NCI-H1105 (cell line): ENCODE measurements around the gene MCF2.

Experiments used
- DNase-seq: peaks from one replicate; lab custom pipeline; 2025; lab: John Stamatoyannopoulos, UW

The MCF2 gene

GRCh38 chrX:139600105-139600504 is 107.9 kb downstream of the MCF2 start:
- no peak for DNase-seq

- no peak for DNase-seq
Observed at GRCh38 chrX:139596068-139596467, 111.9 kb downstream of the MCF2 start.

- DNase-seq = no peak
Observed at GRCh38 chrX:139585613-139586012, 122.4 kb downstream of the MCF2 start.

- no peak for DNase-seq
Observed at GRCh38 chrX:139581068-139581467, 126.9 kb downstream of the MCF2 start.

DNA sequence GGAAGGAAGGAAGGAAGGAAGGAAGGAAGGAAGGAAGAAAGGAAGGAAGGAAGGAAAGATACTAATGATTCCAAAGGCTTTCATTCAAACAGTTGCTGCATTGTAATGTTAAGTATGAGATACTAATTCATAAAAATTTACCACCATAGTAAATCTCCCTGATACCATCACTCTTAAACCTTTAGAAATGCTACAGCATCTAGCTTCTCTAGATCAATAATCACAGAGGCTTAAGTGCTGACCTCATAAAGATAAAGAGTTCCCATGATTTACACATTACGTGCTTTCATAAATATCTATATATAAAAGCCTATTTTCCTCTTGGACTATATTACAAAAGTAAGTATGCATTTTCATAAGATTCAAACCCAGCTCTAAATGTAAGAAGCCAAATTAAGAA is 141.0 kb downstream of the MCF2 start:
- DNase-seq = no peak

DNA sequence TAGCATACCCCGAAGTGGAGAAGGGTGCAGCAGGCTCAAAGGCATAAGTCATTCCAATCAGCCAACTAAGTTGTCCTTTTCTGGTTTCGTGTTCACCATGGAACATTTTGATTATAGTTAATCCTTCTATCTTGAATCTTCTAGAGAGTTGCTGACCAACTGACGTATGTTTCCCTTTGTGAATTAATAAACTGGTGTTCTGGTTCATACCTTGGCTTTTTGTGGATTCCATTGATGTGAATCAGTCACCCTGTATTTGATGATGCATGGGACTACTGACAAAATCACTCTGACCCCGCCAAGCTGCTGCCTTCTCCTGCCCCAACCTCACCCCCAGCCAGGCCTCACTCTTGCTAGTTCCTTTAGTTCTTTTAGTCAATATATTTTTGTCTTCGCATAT is 144.7 kb downstream of the MCF2 start:
- DNase-seq = no peak

DNA sequence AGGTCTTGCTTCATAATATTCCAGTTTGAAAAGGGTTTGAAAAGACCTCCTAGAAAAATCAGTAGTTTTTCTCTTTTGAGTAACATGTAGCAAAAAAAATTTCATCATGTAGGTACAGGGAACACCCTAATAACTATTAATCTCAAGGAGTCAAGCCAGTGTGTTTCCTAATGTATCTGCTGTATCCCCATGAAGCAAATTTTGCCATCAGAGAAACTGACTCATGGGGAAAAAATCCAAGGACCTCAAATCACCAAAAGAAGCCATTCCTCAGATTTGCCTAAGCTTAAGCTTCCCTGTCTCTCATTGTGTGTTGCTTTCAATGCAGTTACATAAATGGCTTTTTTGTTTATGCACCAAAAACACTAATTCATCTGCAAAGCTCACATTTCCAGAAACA is 147.7 kb downstream of the MCF2 start:
- no peak for DNase-seq

GRCh38 chrX:139559383-139560042 is 148.5 kb downstream of the MCF2 start:
- DNase-seq = no peak

DNA sequence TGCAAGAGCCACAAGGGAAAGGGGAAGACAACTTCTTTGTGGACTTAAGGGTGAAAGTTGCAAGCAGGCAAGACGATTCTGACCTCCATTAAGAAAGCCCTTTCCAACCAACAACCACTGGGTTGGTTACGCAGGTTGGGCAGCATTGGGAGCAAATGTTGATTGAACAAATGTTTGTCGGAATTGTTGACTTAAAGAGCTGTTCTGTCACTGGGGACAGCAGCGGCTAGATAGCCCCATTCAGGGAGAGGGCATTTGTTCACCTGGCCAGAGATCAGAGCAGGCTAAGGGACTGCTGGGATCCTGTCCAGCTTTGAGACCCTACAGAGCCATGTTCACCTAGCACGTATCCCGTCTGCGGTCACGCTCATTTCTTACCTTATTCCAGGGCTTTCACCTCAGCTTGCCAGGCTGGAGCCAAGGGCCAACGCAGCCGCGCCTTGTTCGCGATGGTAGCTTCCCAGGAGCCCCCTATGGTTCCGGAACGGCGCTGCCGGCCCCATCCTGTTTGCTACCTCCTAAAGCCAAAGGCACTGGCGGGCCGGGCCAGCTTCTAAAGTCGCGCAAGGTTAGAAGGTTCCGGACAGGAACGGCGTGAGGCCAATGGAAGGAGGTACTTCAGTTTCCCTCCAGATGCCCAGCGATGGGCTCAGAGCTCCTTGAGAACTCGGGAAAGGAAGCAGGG is 152.8 kb downstream of the MCF2 start:
- DNase-seq = no peak

DNA sequence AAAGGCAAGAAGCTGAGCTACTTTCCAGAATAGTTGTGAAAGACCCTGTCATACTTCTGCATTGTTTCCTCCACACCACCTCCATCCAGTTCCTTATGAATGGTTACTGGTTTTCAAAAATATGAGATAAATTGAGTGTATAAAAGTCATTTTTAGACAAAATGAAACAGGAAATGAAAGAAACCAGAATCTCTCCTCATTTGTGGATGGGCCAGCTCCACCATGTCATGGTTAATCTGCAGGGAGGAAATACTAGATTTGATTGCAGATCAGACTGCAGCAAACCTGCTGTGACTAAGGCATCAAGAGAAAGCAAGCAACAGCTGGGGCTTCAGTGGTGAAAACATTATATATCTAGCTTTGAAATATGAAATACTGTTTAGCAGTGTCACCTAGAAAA is 153.6 kb downstream of the MCF2 start:
- no peak for DNase-seq

GRCh38 chrX:139544591-139544990 is 163.4 kb downstream of the MCF2 start:
- DNase-seq = no peak

- no peak for DNase-seq
Observed at GRCh38 chrX:139543920-139544319, 164.0 kb downstream of the MCF2 start.

DNA sequence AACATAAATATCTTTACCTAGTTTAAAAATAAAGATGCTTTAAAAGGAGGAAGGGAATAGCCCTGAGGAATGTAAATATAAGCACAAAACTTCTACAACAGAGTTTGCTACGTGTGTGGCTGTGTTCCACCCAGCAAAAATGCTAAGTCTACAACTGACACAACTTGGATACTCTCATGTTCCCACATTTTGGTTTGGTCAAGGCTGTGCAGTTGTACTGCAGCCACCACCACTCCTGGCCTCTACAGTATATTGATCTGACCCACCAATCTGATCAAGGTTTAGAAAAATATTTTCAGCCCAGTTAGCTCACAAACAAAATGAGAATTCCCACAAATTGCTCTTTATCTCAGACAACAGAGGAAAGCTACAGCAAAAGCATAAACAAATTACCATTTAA is 165.3 kb downstream of the MCF2 start:
- no peak for DNase-seq

DNA sequence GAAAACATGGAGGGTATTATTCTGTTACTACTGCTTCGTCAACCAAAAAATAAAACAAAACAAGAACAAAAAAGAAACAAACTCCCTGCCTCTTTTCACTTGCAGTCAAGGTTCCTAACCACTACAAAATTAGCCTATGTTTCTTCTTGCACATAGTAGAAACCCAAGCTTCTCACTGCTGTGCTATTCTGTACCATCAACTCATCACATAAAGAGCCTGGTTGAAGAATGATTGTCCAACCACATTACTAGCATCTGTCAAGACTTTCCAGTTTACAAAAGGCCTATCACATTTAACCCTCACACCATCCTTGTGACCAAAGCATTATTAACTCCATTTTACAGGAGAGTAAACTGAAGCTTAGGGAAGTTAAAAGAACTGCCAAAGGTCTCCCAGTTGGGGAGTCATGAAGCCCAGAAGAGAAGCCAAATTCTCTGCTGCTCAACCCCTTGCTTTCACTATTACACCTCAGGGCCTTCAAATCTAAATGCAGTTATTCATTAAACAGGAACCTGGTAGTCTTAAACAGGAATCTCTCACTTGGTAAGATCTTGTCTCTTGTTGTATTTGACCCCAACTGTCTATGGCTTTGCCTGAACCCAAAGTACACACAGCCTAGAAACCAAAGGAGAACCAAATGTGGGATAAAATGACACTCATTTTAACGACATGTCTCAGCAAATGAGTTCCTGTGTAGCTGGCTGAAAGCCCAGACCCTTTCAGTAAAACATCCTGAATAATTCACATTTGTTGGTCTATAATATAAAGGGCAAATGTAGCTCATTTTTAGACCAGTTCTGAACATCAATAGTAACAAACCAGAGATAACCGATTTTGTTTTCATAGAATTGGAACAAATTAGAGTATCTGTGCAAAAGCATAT is 168.8 kb downstream of the MCF2 start:
- no peak for DNase-seq

DNA sequence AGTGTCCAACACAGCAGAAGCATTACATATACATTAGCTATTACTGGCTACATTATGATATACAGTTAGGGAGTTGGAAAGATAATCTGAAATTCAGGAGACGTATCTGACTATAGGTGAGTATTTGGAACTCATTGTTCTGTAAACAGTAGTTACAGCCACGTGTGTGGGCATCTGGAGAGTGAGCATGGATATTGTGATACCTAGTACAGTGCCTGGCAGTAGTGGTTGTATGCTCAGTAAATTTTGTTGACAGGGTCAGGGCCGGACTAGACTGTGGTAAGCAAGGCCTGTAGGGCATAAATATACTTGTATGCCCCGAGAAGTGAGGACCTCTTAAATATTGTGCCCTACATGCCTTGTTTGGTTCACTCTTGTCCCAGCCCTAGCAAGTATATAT is 174.5 kb downstream of the MCF2 start:
- no peak for DNase-seq

DNA sequence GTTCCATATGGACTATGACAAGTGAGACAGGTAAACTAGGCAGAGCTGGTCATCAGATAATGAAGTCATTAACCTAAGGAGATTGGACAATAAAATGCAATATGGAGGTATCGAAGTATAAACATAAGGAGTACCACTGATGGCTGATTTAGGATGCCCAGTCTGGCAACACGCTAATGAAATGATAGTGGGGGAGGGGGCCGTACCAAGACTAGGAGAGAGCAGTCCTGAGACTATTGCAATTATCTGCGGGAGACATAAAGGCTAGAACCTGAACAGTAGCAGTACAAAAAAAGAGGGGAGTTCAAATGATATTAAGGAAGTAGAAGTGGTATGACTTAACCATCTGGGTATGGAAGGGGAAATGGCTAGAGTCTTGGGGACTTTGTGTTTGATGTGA is 175.1 kb downstream of the MCF2 start:
- DNase-seq = no peak
